Activated CD4-positive, CD25-positive, alpha-beta regulatory T cell (primary cell): ENCODE results near the gene PRPSAP1.

Experiments
- DNase-seq, 4 experiments: peaks; one replicate each; lab custom pipeline; 2025; lab: John Stamatoyannopoulos, UW

PRPSAP1 gene

GRCh38 chr17:76383546-76384221 lies 30.0 kb upstream of the PRPSAP1 start:
- DNase-seq, result no peak

DNA sequence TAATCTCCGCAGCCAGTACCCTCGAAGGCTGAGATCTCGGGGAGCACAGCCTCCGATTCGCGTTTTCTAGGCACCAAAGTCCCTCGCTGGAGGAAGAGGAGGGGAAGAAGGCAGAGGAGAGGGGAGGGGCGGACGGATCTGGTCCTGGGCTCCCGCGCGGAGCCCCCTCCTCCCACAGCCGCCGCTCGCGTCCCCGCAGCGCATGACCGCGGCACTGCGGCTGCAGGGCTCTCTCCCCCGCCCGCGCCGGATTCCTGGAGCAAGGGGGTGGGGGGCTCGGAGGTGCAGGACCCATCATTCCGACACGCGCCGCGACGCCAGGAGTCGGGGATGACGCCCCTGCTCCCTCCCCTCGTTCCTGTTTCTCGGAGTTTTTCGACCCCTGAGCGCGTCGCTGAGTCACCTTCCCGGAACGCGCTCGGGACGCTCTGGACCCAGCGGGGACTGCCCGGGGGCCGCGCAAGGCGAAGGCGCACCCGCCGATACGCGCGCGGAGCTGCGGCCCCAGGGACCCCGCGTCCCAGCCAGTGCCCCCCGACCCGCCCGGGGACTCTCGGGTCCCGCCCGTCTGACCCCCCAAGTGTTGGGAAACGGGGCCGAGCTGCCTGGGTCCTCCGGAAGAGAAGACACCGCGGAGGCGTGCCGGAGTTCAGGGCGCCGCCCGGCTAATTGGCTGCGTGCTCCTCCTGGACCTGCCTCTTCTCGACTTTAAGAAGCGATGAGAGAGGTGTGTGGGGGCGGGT lies 29.3 kb upstream of the PRPSAP1 start:
- DNase-seq, result peak in 3 of 4 experiments; percentile 21 to 35 (median 29)

GRCh38 chr17:76382351-76382802 lies 28.7 kb upstream of the PRPSAP1 start:
- no peak for DNase-seq

DNA sequence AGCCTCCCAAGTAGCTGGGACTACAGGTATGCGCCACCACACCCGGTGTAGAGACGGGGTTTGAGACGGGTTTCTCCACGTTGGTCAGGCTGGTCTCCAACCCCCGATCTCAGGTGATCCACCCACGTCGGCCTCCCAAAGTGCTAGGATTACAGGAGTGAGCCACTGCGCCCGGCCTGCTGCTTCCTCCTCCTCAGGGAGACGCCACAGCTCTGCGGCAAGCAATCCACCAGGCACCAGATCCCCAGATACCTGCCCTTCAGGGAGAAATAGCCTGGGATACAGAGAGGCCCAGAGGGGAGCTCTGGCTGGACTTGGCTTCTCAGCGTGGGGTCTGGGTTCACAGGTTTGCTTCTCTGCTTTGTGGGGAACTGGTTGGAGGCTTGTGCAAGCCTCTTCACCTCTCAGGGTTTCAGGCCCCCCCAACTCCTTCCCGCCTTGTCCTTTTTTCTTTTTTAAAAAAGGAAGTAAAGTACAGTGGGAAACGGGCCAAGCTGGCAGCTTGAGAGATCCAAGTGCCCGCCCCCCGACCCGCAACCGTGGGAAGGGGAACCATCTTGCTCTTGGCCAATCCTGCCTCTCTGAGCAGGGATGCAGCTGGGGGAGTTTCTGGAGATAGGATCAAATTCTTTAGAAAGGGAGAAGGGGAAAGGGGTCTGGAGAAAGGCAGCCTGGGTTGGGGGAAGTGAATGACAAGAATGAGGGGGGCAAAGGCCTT lies 28.1 kb upstream of the PRPSAP1 start:
- DNase-seq, result no peak

DNA sequence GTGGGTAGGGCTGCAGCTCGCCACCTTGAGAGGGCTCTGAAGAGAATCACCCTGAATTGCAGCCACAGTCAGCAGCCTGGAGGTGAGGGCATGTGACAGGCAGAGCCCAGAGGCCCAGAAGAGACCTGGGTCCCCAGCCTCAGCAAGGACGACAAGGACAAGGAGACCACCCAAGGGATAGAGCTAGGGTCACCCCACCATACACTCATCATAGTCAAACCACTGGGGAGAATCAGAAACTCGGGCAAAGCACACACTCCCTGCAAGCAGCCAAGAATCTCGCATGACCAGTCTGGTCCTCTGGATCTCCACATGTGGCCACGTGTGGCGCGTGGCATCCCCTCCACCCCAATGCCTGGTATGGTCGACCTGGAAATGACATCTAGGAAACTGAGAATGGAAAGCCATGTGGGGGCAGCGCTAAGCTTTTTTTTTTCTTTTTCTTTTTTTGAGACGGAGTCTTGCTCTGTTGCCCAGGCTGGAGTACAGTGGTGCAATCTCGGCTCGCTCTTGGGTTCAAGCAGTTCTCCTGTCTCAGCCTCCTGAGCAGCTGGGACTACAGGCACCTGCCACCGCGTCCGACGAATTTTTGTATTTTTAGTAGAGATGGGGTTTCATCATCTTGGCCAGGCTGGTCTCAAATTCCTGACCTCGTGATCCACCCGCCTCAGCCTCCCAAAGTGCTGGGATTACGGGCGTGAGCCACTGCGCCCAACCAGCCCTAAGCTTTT lies 26.1 kb upstream of the PRPSAP1 start:
- DNase-seq, result no peak

- DNase-seq, result no peak
Measured at GRCh38 chr17:76379275-76379641, 25.5 kb upstream of the PRPSAP1 start.

- DNase-seq, result no peak
Measured at GRCh38 chr17:76378548-76379274, 25.0 kb upstream of the PRPSAP1 start.

DNA sequence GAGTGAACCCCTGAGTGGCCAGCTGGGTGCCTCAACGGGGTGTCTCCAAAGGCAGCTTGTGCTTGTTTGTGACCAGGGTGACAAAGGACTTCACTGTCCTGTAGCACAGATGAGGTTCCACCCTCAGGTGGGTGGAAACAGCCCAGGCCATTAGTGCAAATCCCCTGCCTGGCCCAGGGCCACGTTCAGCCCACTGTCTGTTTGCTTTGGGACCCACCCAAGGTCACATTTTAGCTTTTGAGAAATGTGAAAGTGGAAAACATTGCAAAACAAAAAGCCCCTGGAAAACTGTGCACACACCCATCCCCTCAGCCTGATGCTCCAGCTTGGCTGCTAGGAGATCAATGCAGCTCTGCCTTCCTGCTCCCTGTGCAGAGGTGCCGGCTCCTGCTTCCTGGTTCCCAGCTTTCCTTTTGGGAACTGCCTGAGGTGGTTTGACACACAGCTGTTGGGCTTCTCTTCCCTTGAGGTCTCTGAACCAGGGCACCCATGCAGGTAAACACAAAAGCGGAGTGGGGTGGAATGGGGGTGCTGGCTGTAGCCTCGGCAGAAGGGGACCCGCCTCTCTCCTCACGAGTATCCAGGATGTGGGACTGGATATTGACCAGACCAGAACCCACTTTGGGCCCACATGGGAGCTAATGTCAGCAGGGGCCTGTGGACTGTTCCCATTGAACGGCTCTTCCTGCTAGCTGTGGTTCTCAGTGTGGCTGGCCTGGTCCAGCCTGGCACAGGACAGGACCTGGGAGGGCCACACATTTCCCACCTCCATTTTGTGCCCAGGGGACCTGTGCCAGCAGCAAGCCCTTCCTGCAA lies 22.8 kb upstream of the PRPSAP1 start:
- no peak for DNase-seq

DNA sequence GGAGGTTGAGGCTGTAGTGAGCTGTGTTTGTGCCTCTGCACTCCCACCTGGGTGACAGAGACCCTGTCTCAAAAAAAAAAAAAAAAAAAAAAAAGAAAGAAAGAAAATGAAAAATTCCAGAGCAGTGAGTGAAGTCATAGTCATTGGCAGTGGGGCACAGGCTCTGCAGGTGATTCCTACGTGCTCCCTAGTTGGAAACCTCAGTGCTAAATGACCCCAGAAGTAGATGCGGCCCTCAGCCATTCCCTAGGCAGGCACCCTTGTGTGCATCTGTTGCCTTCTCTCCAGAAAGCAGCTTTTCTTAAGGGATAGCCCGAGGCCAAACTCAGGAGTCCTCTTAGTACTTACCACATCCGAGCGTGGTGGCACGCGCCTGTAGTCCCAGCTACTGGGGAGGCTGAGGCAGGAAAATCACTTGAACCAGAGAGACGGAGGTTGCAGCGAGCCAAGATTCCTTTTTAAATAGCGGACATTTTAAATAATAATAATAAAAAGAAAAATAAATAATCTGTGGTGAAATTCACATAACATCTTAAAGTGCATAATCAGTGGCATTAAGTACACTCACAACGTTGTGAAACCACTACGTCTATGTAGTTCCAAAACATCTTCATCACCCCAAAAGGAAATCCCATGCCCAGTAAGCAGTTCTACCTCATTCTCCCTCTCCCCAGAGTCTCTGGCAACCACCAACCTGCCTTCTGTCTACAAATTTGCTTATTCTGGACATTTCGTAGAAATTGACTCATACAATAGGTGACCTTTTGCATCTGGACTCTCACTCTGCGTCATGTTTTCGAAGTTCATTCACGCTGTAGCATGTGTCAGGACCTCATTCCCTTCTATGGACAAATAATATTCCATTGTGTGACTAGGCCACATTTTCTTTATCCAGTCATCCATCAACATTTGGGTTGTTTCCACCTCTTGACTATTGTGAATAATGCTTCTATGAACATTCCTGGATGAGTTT lies 18.2 kb upstream of the PRPSAP1 start:
- no peak for DNase-seq

DNA sequence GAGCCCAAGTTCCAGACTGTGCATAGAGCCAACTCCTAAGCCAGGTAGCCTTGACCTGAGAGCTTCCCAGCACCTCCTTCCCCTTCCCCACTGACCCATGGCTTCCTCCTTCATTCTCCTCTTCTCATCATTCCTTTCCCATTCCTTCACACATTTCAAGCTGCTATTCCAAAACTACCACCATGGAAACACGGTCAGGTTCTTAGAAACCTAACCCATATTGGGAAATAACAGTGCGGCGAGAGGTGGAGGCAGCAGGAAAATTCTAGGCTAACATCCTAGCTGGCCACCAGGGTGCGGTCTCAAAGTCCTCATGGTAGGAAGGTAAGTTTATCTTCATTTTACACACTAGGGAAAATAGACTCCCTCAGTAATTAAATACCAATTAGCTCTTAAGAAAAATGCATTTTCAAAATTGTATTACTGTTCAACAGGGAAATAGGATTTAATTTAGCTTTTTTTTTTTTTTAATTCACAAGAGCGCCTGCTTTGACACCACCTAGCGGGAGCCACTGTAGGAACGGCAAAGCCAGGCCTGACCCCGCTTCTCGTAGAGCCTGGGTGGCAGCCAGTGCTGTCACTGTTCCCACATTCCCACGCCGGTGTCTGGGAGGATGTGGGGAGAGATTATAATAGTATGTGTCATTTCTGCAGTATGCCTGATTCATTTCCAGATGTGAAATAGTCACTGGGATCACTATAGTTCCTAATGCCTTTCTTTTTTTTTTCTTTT lies 16.7 kb upstream of the PRPSAP1 start:
- no peak for DNase-seq

DNA sequence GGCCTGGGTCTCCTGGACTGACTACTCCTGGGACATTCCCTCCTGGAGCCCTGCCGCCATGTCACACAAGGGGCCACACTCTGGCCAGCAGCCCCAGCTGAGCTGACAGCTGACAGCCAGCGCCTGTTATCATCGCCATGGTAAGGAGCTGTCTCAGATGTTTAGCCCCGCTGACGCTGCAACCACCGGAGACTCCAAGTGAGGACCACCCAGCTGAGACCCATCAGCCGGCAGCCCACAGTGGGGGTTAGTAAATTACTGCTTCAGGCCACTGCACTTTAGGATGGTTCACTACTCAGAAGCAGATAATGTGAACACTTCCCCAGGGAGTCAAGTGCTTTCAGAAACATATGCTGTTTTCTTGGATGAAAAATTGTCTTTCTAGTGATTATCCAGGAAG lies 16.1 kb upstream of the PRPSAP1 start:
- DNase-seq, result no peak

DNA sequence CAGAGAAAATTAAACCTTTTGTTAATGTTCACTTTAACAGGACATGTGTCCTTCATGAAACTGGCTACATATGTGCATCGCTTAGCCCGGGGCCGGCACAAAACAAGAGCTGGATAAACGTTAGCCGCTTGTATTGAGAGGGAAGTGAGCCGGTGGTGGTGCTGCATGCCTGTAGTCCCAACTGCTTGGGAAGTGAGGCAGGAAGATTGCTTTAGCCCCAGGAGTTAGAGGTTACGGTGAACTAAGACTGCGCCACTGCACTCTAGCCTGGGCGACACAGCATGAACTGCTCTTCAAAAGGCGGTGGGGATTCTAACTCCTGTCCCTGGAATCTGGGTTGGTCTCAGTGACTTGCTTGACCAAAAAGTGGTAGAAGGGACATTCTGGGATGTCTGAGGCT lies 15.7 kb upstream of the PRPSAP1 start:
- no peak for DNase-seq

DNA sequence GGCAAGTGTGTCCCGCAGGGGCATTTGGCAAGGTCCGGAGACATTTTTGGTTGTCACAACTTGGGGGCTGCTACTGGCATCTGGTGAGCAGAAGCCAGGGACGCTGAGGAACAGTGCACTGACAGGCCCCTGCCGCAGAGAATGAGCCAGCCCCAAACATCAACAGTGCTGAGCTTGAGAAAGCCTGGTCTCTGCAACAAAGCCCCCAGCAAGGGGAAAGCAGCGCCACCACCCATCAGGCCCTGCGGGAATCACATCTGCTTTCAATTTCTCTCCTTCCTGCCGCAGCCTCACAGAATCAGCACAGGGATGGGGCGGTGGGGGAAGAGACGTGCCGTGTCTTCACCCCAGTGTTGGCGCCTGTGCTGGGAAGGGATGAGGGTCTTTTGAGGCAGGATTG lies 14.8 kb upstream of the PRPSAP1 start:
- no peak for DNase-seq

DNA sequence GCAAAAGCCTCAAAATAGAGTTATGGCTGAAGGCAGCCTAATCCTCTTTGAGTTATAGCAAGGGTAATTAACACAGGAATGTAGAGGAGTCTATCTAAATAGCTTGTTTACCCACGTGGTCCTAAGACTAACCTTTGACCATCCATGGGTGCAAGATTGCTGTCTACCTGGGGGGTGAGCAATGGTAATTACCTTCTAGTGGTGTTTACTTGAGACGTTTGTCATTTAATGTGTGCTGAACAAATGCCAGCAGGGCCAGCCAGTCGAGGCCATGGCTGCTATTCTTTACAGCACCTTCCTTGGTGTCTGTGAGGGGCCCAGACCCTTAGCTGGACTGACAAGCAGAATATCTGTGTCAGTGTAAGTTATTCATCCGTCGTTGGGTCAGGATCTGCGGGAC lies 13.9 kb upstream of the PRPSAP1 start:
- no peak for DNase-seq

DNA sequence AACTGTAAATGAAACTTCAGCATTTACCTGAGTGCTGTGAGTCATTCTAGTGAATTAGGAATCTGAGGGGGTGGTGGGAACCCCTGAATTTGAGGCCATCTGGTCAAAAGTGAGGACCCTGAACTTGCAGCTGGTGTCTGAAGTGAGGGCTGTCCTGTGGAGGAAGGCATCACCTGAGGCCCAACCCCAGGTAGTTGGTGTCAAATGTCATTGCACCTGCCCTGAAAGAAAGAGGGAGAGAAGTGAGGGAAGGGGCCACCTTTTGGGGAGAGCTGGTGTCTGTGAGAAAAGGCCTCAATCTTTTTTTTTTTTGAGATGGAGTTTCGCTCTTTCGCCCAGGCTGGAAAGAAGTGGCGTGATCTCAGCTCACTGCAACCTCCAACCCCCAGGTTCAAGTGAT lies 12.5 kb upstream of the PRPSAP1 start:
- DNase-seq, result no peak

- DNase-seq, result no peak
Measured at GRCh38 chr17:76365256-76365903, 11.7 kb upstream of the PRPSAP1 start.

- DNase-seq, result no peak
Measured at GRCh38 chr17:76363107-76363842, 9.6 kb upstream of the PRPSAP1 start.

DNA sequence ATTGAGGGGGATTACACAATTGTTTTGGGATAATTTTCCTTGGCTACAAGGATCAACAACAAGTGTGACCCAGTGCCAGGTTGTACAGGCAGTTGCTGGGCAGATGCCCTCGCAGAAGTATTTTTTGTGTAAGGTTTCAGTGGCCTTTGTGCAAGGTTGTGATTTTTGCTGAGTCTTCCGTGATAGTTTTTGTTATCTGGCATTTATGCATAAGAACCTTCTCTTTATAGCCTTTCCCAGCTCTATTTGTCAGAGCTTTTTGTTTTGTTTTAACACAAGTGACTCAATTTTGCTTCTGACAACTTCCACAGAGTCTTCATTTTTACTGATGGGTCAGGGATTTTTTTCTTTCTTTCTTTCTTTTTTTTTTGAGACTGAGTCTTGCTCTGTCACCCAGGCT lies 6.7 kb upstream of the PRPSAP1 start:
- no peak for DNase-seq
